Measurements from ENCODE around the gene PIP5K1C.
A peak's percentile ranks its signal among the peaks of the same experiment; 100 is the strongest.

Gene PIP5K1C

DNA sequence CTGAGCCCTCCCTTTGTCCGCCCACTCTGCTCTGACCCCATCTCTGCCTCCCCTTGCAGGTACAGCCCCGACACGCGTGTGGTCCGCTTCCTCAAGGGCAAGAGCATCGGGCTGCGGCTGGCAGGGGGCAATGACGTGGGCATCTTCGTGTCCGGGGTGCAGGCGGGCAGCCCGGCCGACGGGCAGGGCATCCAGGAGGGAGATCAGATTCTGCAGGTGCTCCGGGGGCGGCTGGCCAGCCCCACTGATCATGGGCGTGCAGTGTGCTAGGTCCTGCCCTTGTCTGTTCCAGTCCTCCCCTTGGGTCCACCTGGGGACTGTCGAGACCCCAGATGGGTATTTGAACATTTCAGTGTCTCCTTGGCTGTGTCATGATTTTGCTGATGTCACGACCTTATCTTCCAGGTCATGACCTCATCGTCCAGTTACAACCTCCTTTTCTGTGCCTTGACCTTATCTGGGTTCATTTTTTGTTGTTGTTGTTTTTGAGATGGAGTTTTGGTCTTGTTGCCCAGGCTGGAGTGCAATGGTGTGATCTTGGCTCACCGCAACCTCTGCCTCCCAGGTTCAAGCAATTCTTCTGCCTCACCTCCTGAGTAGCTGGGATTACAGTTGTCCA lies 35.9 kb upstream of the PIP5K1C start:
- Histone ChIP-seq H3K36me3 (ENCODE audit: control insufficient read depth in 1 of 2, insufficient read depth in 2 of 2, low read length in 2 of 2) (peaks cover 31 to 67% of the 10 kb centered on the region in 2 donors), H3K9me3 (ENCODE audit: control insufficient read depth in 1 of 2, low read length in 2 of 2) (no peaks in the 10 kb centered on the region), H3K27ac (ENCODE audit: low read depth, low read length) (no peak overlapping the region), H3K9ac (ENCODE audit: low read depth in 1 of 2, low read length in 2 of 2) (no peak overlapping the region), H3K4me1 (ENCODE audit: control insufficient read depth in 1 of 2, insufficient read depth in 2 of 2, low read length in 2 of 2) (no peaks in the 10 kb centered on the region), H3K27me3 (ENCODE audit: control insufficient read depth in 1 of 2, insufficient read depth in 2 of 2, low read length in 2 of 2) (no peaks in the 10 kb centered on the region), H3K4me3 (ENCODE audit: low read depth in 1 of 2, low read length in 2 of 2) (no peak overlapping the region)

DNA sequence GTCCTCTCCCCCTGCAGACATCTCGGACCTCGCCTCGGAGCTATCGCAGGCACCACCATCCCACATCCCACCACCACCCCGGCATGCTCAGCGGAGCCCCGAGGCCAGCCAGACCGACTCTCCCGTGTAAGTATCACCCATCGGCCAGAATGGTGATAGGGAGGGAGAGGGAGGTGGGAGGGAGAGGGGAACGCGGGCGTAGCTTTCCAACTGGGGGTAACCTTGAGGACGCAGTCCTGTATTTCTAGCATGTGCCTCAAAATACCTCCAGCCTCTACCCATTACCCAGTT lies 34.0 kb upstream of the PIP5K1C start:
- no peak overlapping the region for H3K9ac ChIP-seq (ENCODE audit: low read depth in 1 of 2, low read length in 2 of 2)
- no peaks in the 10 kb centered on the region for H3K27me3 ChIP-seq (ENCODE audit: control insufficient read depth in 1 of 2, insufficient read depth in 2 of 2, low read length in 2 of 2)
- peaks cover 31 to 74% of the 10 kb centered on the region in 2 donors for H3K36me3 ChIP-seq (ENCODE audit: control insufficient read depth in 1 of 2, insufficient read depth in 2 of 2, low read length in 2 of 2)

DNA sequence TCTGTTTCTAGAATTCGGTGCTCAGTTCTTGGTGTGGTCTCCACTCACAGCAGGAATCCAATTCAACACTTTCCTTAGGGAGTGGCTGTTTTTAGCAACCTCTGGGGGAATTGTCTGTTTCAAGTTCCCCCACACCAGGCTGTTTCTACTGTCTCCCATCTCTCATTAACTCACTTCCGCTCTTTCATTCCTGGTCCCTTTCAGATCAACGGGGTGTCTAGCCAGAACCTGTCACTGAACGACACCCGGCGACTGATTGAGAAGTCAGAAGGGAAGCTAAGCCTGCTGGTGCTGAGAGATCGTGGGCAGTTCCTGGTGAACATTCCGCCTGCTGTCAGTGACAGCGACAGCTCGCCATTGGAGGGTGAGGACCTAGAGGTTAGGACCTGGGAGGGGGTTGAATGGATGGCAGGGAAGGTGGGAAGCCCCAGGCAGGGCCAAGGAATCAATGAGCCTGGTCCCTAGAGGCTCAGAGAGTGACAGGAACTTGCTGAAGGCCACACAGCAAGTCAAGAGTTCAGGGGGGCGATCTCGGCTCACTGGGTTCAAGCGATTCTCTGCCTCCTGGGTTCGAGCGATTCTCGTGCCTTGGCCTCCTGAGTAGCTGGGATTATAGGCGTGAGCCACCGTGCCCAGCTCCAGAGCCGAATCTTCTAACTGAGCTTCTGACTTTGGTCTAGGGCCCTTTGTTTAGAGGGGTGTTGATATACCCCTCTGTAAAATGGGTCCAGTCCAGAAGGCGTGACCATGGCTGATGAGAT lies 33.5 kb upstream of the PIP5K1C start:
- Histone ChIP-seq H3K9ac (ENCODE audit: low read depth in 1 of 2, low read length in 2 of 2) (no peak overlapping the region), H3K4me1 (ENCODE audit: control insufficient read depth in 1 of 2, insufficient read depth in 2 of 2, low read length in 2 of 2) (no peaks in the 10 kb centered on the region), H3K36me3 (ENCODE audit: control insufficient read depth in 1 of 2, insufficient read depth in 2 of 2, low read length in 2 of 2) (peaks cover 31 to 70% of the 10 kb centered on the region in 2 donors), H3K9me3 (ENCODE audit: control insufficient read depth in 1 of 2, low read length in 2 of 2) (no peaks in the 10 kb centered on the region), H3K27ac (ENCODE audit: low read depth, low read length) (no peak overlapping the region), H3K4me3 (ENCODE audit: low read depth in 1 of 2, low read length in 2 of 2) (no peak overlapping the region), H3K27me3 (ENCODE audit: control insufficient read depth in 1 of 2, insufficient read depth in 2 of 2, low read length in 2 of 2) (no peaks in the 10 kb centered on the region)

More for the DNA sequence above, 34.0 kb upstream of the PIP5K1C start:
- no peaks in the 10 kb centered on the region for H3K4me1 ChIP-seq (ENCODE audit: control insufficient read depth in 1 of 2, insufficient read depth in 2 of 2, low read length in 2 of 2)
- H3K27ac ChIP-seq (ENCODE audit: low read depth, low read length) = no peak overlapping the region
- no peaks in the 10 kb centered on the region for H3K9me3 ChIP-seq (ENCODE audit: control insufficient read depth in 1 of 2, low read length in 2 of 2)
- H3K4me3 ChIP-seq (ENCODE audit: low read depth in 1 of 2, low read length in 2 of 2) = no peak overlapping the region

DNA sequence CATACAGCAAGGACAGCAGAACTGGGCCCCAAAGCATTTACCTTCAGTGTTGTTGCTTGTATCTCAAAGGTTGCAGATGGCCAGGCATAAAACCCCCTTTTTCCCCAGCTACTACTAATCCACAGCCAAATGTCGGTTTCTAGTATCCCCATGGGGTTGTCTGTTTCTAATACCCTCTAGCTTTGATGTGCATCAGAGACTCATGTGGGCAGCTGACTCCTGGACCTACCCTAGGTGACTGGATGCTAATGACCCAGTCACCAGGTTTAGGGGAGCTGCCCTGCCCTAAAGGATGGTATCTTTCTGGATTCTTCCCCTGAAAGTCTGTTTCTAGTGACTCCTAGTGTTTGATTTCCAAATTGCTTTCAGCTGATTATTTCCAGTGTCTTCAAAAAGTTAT lies 31.8 kb upstream of the PIP5K1C start:
- H3K4me1 ChIP-seq (ENCODE audit: control insufficient read depth in 1 of 2, insufficient read depth in 2 of 2, low read length in 2 of 2) = no peaks in the 10 kb centered on the region
- no peaks in the 10 kb centered on the region for H3K27me3 ChIP-seq (ENCODE audit: control insufficient read depth in 1 of 2, insufficient read depth in 2 of 2, low read length in 2 of 2)
- no peak overlapping the region for H3K4me3 ChIP-seq (ENCODE audit: low read depth in 1 of 2, low read length in 2 of 2)
- peaks cover 24 to 59% of the 10 kb centered on the region in 2 donors for H3K36me3 ChIP-seq (ENCODE audit: control insufficient read depth in 1 of 2, insufficient read depth in 2 of 2, low read length in 2 of 2)
- no peak overlapping the region for H3K9ac ChIP-seq (ENCODE audit: low read depth in 1 of 2, low read length in 2 of 2)
- H3K27ac ChIP-seq (ENCODE audit: low read depth, low read length) = no peak overlapping the region
- H3K9me3 ChIP-seq (ENCODE audit: control insufficient read depth in 1 of 2, low read length in 2 of 2) = no peaks in the 10 kb centered on the region

DNA sequence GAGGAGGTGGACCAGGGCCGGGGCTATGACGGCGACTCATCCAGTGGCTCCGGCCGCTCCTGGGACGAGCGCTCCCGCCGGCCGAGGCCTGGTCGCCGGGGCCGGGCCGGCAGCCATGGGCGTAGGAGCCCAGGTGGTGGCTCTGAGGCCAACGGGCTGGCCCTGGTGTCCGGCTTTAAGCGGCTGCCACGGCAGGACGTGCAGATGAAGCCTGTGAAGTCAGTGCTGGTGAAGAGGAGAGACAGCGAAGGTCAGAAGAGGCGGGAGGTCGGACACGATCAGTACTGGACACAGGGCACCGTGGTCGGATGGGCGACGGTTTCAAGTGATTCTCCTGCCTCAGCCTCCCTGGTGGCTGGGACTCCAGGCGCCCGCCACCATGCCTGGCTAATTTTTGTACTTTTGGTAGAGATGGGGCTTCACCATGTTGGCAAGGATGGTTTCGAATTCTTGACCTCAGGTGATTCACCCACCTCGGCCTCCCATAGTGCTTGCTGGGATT lies 30.2 kb upstream of the PIP5K1C start:
- H3K9ac ChIP-seq (ENCODE audit: low read depth in 1 of 2, low read length in 2 of 2) = no peak overlapping the region
- H3K4me3 ChIP-seq (ENCODE audit: low read depth in 1 of 2, low read length in 2 of 2) = no peak overlapping the region
- H3K27ac ChIP-seq (ENCODE audit: low read depth, low read length) = no peak overlapping the region
- H3K36me3 ChIP-seq (ENCODE audit: control insufficient read depth in 1 of 2, insufficient read depth in 2 of 2, low read length in 2 of 2) = peaks cover 18 to 44% of the 10 kb centered on the region in 2 donors
- peaks cover 3 to 9% of the 10 kb centered on the region in 2 donors for H3K4me1 ChIP-seq (ENCODE audit: control insufficient read depth in 1 of 2, insufficient read depth in 2 of 2, low read length in 2 of 2)
- no peaks in the 10 kb centered on the region for H3K9me3 ChIP-seq (ENCODE audit: control insufficient read depth in 1 of 2, low read length in 2 of 2)
- no peaks in the 10 kb centered on the region for H3K27me3 ChIP-seq (ENCODE audit: control insufficient read depth in 1 of 2, insufficient read depth in 2 of 2, low read length in 2 of 2)

DNA sequence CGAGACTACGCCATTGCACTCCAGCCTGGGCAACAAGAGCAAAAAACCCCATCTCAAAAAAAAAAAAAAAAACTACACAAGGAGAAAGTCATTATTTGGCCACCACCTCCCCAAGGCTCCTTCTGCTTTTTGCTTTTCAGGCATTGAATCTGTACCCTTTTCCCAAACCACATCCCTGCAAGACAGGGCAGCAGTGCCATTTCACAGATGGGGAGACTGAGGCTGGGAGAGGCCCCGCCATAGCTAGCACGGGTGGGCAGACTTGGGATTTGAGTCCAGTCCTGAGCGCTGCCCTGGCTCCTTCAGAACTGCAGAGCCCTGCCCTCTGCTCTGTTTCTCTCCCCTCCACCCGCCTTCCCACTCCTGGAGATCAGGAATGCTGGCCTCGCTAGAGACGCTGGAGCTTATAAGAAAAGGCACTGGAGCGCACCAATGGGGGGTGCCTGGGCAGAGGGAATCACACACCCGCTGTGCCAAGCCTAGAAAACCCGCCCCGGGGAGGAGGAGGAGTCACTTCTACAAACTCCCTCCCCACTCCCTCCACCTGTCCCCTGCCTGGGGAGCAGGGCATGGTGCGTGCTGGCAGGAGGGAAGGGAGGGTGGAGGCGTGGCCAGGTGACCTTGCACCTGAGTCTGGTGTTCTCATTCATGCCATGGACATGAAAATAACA lies 25.5 kb upstream of the PIP5K1C start:
- Histone ChIP-seq H3K4me1 (ENCODE audit: control insufficient read depth in 1 of 2, insufficient read depth in 2 of 2, low read length in 2 of 2) (peaks cover 12 to 27% of the 10 kb centered on the region in 2 donors), H3K4me3 (ENCODE audit: low read depth in 1 of 2, low read length in 2 of 2) (peak overlapping the region in 1 of 2 donors; percentile 36), H3K36me3 (ENCODE audit: control insufficient read depth in 1 of 2, insufficient read depth in 2 of 2, low read length in 2 of 2) (peaks cover 0 to 13% of the 10 kb centered on the region in 2 donors), H3K27me3 (ENCODE audit: control insufficient read depth in 1 of 2, insufficient read depth in 2 of 2, low read length in 2 of 2) (no peaks in the 10 kb centered on the region), H3K27ac (ENCODE audit: low read depth, low read length) (peak overlapping the region; percentile 2), H3K9me3 (ENCODE audit: control insufficient read depth in 1 of 2, low read length in 2 of 2) (no peaks in the 10 kb centered on the region), H3K9ac (ENCODE audit: low read depth in 1 of 2, low read length in 2 of 2) (no peak overlapping the region)

DNA sequence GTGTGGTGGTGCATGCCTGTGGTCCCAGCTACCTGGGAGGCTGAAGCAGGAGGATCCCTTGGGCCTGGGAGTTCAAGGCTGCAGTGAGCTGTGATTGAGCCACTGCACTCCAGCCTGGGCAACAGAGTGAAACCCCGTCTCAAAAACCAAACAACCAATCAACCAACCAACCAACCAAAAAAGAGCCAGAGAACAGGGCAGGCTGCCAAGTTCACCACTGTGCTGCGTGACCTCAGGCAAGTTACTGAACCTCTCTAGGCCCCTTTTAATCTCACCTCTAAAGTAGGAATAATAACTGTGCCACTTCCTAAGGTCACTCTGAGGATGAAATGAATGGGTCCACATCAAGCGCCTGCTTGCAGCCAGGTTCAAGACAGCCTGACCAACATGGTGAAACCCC lies 24.9 kb upstream of the PIP5K1C start:
- H3K4me3 ChIP-seq (ENCODE audit: low read depth in 1 of 2, low read length in 2 of 2) = no peak overlapping the region
- H3K4me1 ChIP-seq (ENCODE audit: control insufficient read depth in 1 of 2, insufficient read depth in 2 of 2, low read length in 2 of 2) = peaks cover 14 to 28% of the 10 kb centered on the region in 2 donors
- H3K27ac ChIP-seq (ENCODE audit: low read depth, low read length) = no peak overlapping the region
- H3K9me3 ChIP-seq (ENCODE audit: control insufficient read depth in 1 of 2, low read length in 2 of 2) = no peaks in the 10 kb centered on the region
- H3K36me3 ChIP-seq (ENCODE audit: control insufficient read depth in 1 of 2, insufficient read depth in 2 of 2, low read length in 2 of 2) = peaks cover 0 to 9% of the 10 kb centered on the region in 2 donors
- no peak overlapping the region for H3K9ac ChIP-seq (ENCODE audit: low read depth in 1 of 2, low read length in 2 of 2)
- H3K27me3 ChIP-seq (ENCODE audit: control insufficient read depth in 1 of 2, insufficient read depth in 2 of 2, low read length in 2 of 2) = no peaks in the 10 kb centered on the region

DNA sequence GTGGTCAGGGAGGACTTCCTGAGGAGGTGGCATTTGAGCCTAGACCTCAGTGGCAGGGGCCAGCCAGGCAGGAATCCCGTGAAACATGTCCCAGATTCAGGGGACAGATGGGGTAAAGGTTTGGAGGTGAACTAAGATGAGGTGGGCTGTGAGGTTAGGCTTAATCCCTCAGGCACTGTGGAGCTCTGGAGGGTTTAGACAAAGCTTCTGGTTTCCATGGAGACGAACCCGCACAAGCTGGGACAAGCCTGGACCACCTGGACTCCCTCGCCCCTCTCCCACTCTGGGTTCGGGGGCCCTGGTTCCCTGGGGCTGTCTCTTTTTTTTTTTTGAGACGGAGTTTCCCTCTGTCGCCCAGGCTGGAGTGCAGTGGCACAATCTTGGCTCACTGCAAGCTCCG lies 23.6 kb upstream of the PIP5K1C start:
- H3K4me1 ChIP-seq (ENCODE audit: control insufficient read depth in 1 of 2, insufficient read depth in 2 of 2, low read length in 2 of 2) = peaks cover 20 to 34% of the 10 kb centered on the region in 2 donors
- H3K4me3 ChIP-seq (ENCODE audit: low read depth in 1 of 2, low read length in 2 of 2) = no peak overlapping the region
- no peak overlapping the region for H3K9ac ChIP-seq (ENCODE audit: low read depth in 1 of 2, low read length in 2 of 2)
- no peak overlapping the region for H3K27ac ChIP-seq (ENCODE audit: low read depth, low read length)
- H3K27me3 ChIP-seq (ENCODE audit: control insufficient read depth in 1 of 2, insufficient read depth in 2 of 2, low read length in 2 of 2) = no peaks in the 10 kb centered on the region
- H3K36me3 ChIP-seq (ENCODE audit: control insufficient read depth in 1 of 2, insufficient read depth in 2 of 2, low read length in 2 of 2) = peaks cover 0 to 5% of the 10 kb centered on the region in 2 donors
- no peaks in the 10 kb centered on the region for H3K9me3 ChIP-seq (ENCODE audit: control insufficient read depth in 1 of 2, low read length in 2 of 2)

DNA sequence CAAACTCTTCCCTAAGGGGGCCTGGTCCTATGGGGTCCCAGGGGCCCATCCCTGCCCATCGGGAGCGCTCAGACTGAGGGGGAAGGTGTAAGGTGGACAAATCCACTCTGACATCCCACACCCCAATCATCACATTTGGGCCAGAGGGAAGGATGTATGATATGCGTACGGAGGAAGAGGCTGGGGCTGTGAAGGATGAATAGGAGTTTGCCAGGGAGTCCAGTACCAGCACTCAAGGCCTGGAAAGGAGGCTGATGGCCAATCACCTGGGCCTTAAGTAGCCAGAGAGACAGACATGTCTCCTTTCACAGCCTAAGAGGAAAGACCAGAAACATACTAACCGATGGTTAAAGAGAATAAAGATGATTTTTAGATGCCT lies 22.8 kb upstream of the PIP5K1C start:
- Histone ChIP-seq H3K4me3 (ENCODE audit: low read depth in 1 of 2, low read length in 2 of 2) (peak overlapping the region; percentile 26 to 86), H3K9ac (ENCODE audit: low read depth in 1 of 2, low read length in 2 of 2) (no peak overlapping the region), H3K4me1 (ENCODE audit: control insufficient read depth in 1 of 2, insufficient read depth in 2 of 2, low read length in 2 of 2) (peaks cover 20 to 34% of the 10 kb centered on the region in 2 donors), H3K27me3 (ENCODE audit: control insufficient read depth in 1 of 2, insufficient read depth in 2 of 2, low read length in 2 of 2) (no peaks in the 10 kb centered on the region), H3K27ac (ENCODE audit: low read depth, low read length) (no peak overlapping the region), H3K9me3 (ENCODE audit: control insufficient read depth in 1 of 2, low read length in 2 of 2) (no peaks in the 10 kb centered on the region), H3K36me3 (ENCODE audit: control insufficient read depth in 1 of 2, insufficient read depth in 2 of 2, low read length in 2 of 2) (no peaks in the 10 kb centered on the region)

DNA sequence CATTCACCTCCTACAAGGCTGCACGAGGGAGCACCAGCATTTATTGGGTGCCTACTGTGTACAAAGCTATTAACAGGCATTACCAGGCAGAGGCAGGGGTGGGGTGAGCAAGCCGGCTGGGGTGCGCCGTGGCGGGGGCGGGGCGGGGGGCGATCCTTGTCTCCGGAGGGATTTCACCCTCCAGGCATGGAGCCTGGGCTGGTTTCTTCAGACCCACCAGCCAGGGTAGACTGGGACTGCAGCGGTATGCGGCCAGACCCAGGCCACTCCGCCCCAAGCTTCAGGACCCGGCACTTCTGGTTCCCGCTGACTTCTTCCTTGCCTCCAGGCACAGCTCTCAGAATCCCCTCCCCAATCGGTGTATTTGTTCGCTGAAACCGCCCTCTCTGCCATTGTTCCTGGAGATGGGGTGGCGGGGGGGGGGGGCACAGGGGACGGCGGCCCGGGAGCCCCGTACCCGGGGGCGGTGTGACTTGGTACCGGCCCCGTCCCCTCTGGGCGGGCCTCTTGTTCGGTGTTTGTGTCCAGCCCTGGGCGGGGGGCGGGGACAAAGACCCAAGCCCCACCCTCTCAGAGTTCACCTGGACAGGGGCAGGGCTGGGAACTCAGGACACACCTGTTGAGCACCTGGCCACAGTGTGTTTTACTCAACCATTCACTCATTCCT lies 22.3 kb upstream of the PIP5K1C start:
- peak overlapping the region; percentile 80 to 86 for H3K4me3 ChIP-seq (ENCODE audit: low read depth in 1 of 2, low read length in 2 of 2)
- peaks cover 20 to 34% of the 10 kb centered on the region in 2 donors for H3K4me1 ChIP-seq (ENCODE audit: control insufficient read depth in 1 of 2, insufficient read depth in 2 of 2, low read length in 2 of 2)
- H3K36me3 ChIP-seq (ENCODE audit: control insufficient read depth in 1 of 2, insufficient read depth in 2 of 2, low read length in 2 of 2) = no peaks in the 10 kb centered on the region
- H3K27ac ChIP-seq (ENCODE audit: low read depth, low read length) = no peak overlapping the region
- no peaks in the 10 kb centered on the region for H3K9me3 ChIP-seq (ENCODE audit: control insufficient read depth in 1 of 2, low read length in 2 of 2)
- H3K9ac ChIP-seq (ENCODE audit: low read depth in 1 of 2, low read length in 2 of 2) = peak overlapping the region; percentile 70 to 82
- no peaks in the 10 kb centered on the region for H3K27me3 ChIP-seq (ENCODE audit: control insufficient read depth in 1 of 2, insufficient read depth in 2 of 2, low read length in 2 of 2)

Measured in duodenal mucosa (tissue), 2 donors.